SK-N-MC (cell line): ENCODE results near the gene CHID1.

Source experiments
- DNase-seq: peaks from one replicate; pipeline ENCODE4 v3.0.0-alpha.2; 2011; ENCODE audit warnings: low read depth, low spot score
- H3K27ac ChIP-seq: fragments of 200-600 bp; sonication (generic); 2 replicates; pipeline ENCODE4 v1.5.1; 2016; ENCODE audit warnings: mixed run types
- H3K36me3 ChIP-seq: fragments of 200-600 bp; sonication (generic); 2 replicates; pipeline ENCODE4 v1.6.1; 2017; ENCODE audit warnings: antibody characterized with exemption, low read length, mixed read lengths; ENCODE audit not compliant: insufficient read depth
- H3K4me3 ChIP-seq: fragments of 200-600 bp; sonication (generic); 2 replicates; pipeline ENCODE4 v1.5.1; 2016
- H3K9ac ChIP-seq: fragments of 200-600 bp; sonication (generic); 2 replicates; pipeline ENCODE4 v1.8.0; 2017; ENCODE audit warnings: mixed run types, mixed read lengths; ENCODE audit not compliant: insufficient read length
- H3K9me3 ChIP-seq: fragments of 200-600 bp; sonication (generic); 2 replicates; pipeline ENCODE4 v1.6.1; 2017; ENCODE audit warnings: low read depth, mild to moderate bottlenecking, antibody characterized with exemption, low read length, moderate library complexity, mixed read lengths
- EZH2 ChIP-seq: fragments of 200-600 bp; sonication (generic); IDR thresholded peaks from one replicate; pipeline ENCODE4 v1.6.1; 2017; ENCODE audit warnings: antibody characterized with exemption
- FOXP2 ChIP-seq: optimal IDR thresholded peaks from 2 replicates; pipeline ENCODE3; 2011; ENCODE audit warnings: mild to moderate bottlenecking, moderate library complexity; ENCODE audit not compliant: insufficient read depth; ENCODE audit errors: extremely low read length, control extremely low read depth
- POLR2AphosphoS5 ChIP-seq: IDR thresholded peaks from 2 replicates; pipeline ENCODE4 v1.6.1; 2012; ENCODE audit warnings: mild to moderate bottlenecking, low read depth, low read length, borderline replicate concordance

The CHID1 gene

GRCh38 chr11:888310-889212, 22.0 kb downstream of the CHID1 start:
- H3K36me3 ChIP-seq, result no peaks in the 10 kb centered on the region; the same call in 1 of the 2 replicates
- H3K9ac ChIP-seq, result no peak overlapping the region
- H3K9me3 ChIP-seq, result no peaks in the 10 kb centered on the region
- H3K4me3 ChIP-seq, result no peak overlapping the region
- TF ChIP-seq FOXP2 (no peak), EZH2 (no peak), POLR2AphosphoS5 (no peak)
- no peak for DNase-seq
- H3K27ac ChIP-seq, result no peak overlapping the region

GRCh38 chr11:887589-887988, 23.0 kb downstream of the CHID1 start:
- no peak for TF ChIP-seq EZH2
- TF ChIP-seq POLR2AphosphoS5, result no peak
- no peak for TF ChIP-seq FOXP2
- H3K27ac ChIP-seq, result no peak overlapping the region
- H3K9me3 ChIP-seq, result no peaks in the 10 kb centered on the region
- no peak overlapping the region for H3K4me3 ChIP-seq
- DNase-seq, result no peak
- no peak overlapping the region for H3K9ac ChIP-seq
- H3K36me3 ChIP-seq, result no peaks in the 10 kb centered on the region; the same call in 1 of the 2 replicates

GRCh38 chr11:886568-886967, 24.0 kb downstream of the CHID1 start:
- DNase-seq, result no peak
- Histone ChIP-seq H3K9me3 (no peaks in the 10 kb centered on the region), H3K36me3 (no peaks in the 10 kb centered on the region; the same call in 1 of the 2 replicates), H3K9ac (no peak overlapping the region), H3K4me3 (no peak overlapping the region), H3K27ac (no peak overlapping the region)
- no peak for TF ChIP-seq FOXP2

- no peak overlapping the region for H3K4me3 ChIP-seq
- no peaks in the 10 kb centered on the region for H3K9me3 ChIP-seq
- no peak for DNase-seq
- no peak for TF ChIP-seq FOXP2
- no peak for TF ChIP-seq POLR2AphosphoS5
- TF ChIP-seq EZH2, result no peak
- H3K36me3 ChIP-seq, result peaks cover 5% of the 10 kb centered on the region; the same call in 1 of the 2 replicates
- H3K9ac ChIP-seq, result no peak overlapping the region
- no peak overlapping the region for H3K27ac ChIP-seq
Measured at GRCh38 chr11:884578-885070, 26.0 kb downstream of the CHID1 start.

GRCh38 chr11:883527-883926, 27.1 kb downstream of the CHID1 start:
- H3K4me3 ChIP-seq, result no peak overlapping the region
- no peak for DNase-seq
- TF ChIP-seq EZH2 (no peak), POLR2AphosphoS5 (no peak), FOXP2 (no peak)
- H3K9ac ChIP-seq, result no peak overlapping the region
- no peak overlapping the region for H3K27ac ChIP-seq
- peaks cover 8% of the 10 kb centered on the region; the same call in 1 of the 2 replicates for H3K36me3 ChIP-seq
- no peaks in the 10 kb centered on the region for H3K9me3 ChIP-seq

GRCh38 chr11:882596-882995, 28.0 kb downstream of the CHID1 start:
- Histone ChIP-seq H3K4me3 (0 out of 2 replicates have a peak overlapping the region, but pooled peaks have one; percentile 20), H3K36me3 (peaks cover 8% of the 10 kb centered on the region; the same call in 1 of the 2 replicates), H3K9ac (no peak overlapping the region), H3K9me3 (no peaks in the 10 kb centered on the region), H3K27ac (peak overlapping the region; percentile 96)
- DNase-seq, result peak; percentile 28
- TF ChIP-seq FOXP2, result no peak
- TF ChIP-seq EZH2, result no peak
- TF ChIP-seq POLR2AphosphoS5, result no peak

- H3K9ac ChIP-seq, result no peak overlapping the region
- DNase-seq, result no peak
- peaks cover 8% of the 10 kb centered on the region; the same call in 1 of the 2 replicates for H3K36me3 ChIP-seq
- no peak overlapping the region for H3K4me3 ChIP-seq
- H3K27ac ChIP-seq, result peak overlapping the region; percentile 26
- TF ChIP-seq POLR2AphosphoS5 (no peak), EZH2 (no peak)
- no peaks in the 10 kb centered on the region for H3K9me3 ChIP-seq
Measured at GRCh38 chr11:880447-880846, 30.2 kb downstream of the CHID1 start.

- TF ChIP-seq POLR2AphosphoS5, result no peak
- no peak for TF ChIP-seq FOXP2
- no peak for TF ChIP-seq EZH2
- Histone ChIP-seq H3K9me3 (no peaks in the 10 kb centered on the region), H3K36me3 (peaks cover 10% of the 10 kb centered on the region; the same call in 1 of the 2 replicates), H3K4me3 (no peak overlapping the region), H3K9ac (no peak overlapping the region), H3K27ac (0 out of 2 replicates have a peak overlapping the region, but pooled peaks have one; percentile 31)
- DNase-seq, result no peak
Measured at GRCh38 chr11:877565-877964, 33.0 kb downstream of the CHID1 start.

- DNase-seq, result no peak
- H3K9ac ChIP-seq, result no peak overlapping the region
Measured at GRCh38 chr11:876545-876944, 34.1 kb downstream of the CHID1 start.

More at GRCh38 chr11:876545-876944, 34.1 kb downstream of the CHID1 start:
- Histone ChIP-seq H3K9me3 (no peaks in the 10 kb centered on the region), H3K27ac (no peak overlapping the region), H3K4me3 (no peak overlapping the region), H3K36me3 (peaks cover 10% of the 10 kb centered on the region; the same call in 1 of the 2 replicates)
- TF ChIP-seq POLR2AphosphoS5 (peak; percentile 41; the same call in 1 of the 2 replicates), FOXP2 (no peak), EZH2 (no peak)
